ENCODE data around the gene SETD3.

SETD3 gene

DNA sequence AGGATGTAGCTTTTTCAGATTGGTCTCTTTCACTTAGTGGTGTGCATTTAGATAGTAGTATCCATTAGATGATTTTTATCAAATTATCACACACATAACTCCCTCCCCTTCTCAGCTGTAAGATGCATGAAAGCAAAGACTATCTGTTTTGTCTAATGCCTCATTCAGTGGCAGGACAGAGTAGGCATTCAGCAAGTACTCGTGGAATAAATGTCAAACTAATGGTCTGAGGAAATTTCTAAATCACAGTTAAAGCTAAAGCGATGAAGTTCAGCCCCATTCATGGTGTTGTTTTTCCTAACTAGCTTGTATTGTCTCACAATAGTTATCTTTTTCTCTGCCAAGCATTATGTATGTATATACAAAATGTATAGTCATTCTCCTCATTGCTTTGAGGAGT is 16.7 kb upstream of the SETD3 start:
- DNase-seq: no peak

DNA sequence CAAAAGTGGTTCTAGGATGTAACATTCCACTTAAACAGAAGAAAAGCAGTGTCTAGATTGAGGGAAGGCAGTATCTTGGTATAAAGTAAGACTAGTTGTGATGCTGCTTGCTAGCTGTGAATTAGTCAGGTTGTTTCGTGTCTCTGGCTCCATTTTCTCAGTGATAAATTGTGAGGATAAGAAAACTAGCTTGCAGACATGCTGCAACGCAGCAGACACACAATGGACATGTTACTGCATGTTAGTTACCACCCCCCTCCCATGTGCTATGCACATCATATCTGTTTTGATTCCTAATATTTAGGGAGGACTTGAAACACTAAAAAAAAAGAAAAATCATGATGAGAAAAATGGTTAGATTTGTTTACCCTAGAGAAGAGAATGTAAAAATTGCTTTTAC is 3.4 kb upstream of the SETD3 start:
- no peak for DNase-seq

DNA sequence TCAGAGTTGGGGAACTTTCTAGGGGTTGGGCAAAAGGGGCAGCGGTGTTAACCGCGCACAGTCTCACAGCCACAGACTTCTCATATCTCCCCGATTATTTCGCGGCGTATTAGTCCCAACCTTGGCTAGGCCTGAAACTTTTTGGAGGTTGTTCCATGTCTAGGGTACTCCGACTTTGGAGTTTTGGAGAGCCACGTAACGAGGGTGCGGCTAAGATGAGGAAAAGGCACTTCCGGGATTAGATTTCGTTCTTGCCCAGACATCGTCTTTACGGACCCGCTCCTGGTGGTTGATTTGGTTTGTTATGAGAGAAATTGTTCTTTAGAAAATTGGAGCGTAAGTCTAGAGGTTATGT is 1.1 kb upstream of the SETD3 start:
- DNase-seq: no peak

DNA sequence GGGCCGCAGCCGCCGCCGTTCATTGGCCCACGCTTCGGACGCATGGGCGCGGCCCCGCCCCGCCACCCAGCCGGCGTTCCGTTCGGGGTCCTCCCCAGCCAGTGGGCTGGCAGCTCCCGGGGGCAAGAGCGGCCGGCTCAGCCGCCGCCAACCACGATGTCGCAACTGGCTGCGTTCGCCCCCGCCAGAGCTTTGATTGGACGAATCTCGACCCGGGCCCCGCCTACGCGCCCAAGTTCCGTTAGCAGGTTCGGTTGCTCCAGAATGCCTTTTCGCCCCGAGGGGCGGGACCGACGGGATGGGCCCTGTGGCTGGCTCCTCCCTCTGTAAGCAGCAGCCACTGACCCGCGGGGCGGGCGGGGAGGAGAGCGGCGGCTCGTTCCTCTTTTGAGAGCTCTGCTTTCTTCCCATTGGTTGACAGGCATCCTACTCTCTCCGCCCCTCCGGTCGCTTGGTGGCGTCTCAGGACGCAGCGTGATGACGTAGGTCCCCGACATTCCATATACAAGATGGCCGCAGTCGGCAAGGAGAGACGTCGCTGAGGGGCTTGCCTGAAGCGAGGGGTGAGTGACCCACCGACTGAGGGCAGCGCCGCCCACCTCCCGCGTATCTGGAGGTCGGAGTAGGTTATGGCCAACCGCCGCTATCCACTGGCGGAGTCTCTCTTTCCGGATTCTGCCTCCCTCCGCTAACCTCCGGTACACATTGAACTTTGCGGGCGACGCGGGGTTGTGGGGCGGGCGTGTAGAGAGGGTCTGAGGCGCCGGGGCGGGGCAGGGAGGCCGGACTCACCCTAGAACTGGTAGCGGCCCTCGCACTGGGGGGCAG is 472 bp upstream of the SETD3 start, which contains the start of gene CCNK:
Gene CCNK (plus strand): TSS at position 493 of the 828 bp plus-strand sequence. CDS start 11,269 bp downstream, outside the sequence.
- peak; percentile 100 for DNase-seq

DNA sequence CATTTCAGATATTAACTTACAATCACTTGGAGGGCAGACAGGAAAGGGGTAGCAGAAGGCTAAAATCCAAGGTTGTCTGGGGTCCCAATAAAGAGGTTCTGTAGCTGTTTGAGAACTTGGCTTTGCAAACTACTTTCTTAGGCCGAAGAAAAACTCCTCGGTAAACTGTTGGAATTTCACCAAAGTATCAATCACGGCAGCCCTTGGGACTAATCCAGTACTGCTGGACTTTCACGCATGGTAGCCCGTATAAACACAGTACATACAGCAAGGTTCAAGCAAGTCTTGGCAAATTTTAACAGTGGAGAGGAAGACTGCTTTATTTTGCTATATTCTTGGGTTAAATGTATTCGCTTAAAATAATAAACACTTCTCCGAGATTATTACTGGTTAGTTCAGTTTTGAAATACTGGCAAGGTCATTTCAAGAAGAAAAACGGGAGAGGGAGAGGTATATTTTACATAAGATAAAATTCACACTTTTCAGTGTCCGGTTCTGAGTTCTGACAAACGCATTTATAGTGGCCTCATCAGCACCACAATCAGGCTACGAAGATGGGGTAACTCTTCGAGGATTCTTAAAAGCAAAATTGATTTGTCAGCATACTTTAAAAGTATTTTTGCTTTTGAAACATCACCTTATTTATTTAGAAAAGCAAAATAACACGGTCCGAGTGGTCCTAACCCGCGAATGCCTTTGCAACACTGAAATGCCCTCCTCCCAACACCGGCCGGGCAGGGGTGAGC is 1.3 kb downstream of the SETD3 start:
- DNase-seq: no peak

DNA sequence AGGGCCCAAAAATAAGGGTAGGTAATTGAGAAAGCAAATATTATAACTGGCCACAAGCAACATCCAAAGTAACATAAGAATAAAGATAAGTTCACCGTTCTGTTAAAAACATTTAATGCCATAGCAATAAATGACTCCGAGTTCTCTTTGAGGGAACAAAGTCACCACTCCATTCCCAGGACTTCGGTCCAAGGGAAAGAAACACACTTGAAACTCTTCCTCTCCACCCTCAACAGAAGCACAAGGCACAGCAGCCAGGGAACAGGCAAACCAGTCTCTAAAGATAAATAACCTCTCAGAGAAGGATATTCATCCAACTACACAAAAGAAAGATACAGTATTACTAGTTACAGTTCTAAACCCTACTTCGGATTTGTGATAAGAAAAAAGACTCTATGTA is 2.5 kb downstream of the SETD3 start:
- no peak for DNase-seq

DNA sequence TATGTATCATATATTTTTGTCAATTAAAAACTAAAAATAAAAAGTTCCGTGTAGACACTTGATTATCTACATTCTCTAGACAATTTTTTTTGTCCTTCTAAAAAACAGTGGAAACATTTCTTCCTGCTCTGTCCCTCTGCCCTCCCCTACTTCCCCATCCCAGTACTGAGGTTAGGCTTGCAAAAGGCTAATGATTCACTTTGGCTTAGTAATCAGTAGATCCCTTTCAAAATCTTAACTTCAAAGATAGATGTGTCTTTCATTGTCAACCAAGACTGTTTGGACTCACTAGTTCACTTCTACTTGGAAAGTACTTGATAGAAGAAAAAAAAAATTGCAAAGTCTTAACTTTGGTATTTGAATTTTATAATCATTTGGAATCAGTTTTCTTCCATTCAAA is 3.8 kb downstream of the SETD3 start:
- DNase-seq: no peak

DNA sequence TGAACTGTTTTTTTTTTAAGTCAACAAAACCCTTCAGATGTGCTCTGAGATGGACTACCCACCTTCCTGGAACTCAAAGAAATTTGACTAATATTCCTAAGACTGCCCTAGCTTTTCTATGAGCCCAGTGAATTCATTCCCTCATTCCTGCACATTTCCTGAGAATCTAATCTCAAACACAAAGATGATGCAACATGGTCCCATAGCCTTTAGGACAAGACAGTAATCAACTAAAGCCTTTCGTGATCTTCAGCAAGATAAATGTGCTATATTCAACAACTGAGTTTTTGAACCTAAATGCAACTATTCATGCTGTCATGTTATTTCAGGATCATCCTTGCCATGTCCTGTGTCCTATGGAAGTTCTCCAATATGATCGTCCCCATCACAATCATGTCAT is 5.0 kb downstream of the SETD3 start:
- no peak for DNase-seq

DNA sequence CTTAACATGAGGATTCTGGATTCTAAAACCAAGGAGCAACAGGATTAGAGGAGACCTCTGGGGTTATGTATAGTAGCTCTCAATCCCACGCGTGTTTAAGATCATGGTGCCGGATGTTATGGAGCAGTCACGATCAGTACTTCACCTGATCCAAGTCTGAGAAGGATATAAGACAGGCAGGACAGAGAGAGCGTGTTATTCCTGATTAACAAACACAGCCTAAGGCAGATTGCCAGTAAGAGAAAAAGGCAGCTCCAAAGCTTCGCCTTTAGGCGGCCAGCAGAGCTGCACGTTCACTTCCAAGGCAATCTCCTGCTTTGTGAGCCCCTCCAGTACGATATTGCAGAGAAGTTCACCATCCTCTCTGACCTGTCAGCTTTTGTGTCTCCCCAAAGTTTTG is 5.5 kb downstream of the SETD3 start:
- DNase-seq: no peak

DNA sequence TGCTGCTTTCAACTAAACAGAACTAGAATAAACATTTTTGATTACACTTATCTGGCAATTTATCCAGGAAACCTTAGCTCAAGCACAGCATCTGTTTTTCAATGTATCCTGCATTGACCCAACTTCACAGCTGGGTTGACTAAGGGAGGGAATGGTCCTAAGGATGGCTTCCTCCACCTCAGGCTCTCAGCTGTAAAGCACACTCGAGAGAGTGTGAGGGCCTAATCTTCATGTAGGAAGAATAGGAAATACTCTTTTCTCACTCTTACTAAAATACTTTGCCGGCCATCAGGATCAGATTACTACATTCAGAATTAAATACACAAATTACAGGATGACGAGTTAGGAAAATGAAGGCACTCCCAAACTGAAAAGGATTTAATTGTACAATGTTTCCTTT is 7.2 kb downstream of the SETD3 start:
- DNase-seq: no peak

DNA sequence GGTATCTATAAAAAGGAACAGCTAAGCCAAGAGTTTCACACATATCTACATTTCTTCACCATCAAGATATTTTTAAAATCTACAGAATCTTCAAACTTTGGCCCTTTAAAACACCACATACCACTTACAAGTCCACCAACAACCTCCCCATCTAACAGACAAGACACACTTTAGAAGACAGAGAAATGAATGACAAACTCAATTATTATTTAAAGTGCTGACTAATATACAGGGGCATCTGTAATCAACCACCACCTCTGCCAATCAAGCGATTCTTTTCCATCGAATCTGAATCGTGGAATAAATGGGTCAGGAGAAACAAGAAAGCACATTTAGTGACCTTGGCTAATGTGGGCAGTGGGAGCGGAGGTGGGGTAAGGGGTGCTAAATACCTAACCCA is 7.7 kb downstream of the SETD3 start:
- DNase-seq: no peak

DNA sequence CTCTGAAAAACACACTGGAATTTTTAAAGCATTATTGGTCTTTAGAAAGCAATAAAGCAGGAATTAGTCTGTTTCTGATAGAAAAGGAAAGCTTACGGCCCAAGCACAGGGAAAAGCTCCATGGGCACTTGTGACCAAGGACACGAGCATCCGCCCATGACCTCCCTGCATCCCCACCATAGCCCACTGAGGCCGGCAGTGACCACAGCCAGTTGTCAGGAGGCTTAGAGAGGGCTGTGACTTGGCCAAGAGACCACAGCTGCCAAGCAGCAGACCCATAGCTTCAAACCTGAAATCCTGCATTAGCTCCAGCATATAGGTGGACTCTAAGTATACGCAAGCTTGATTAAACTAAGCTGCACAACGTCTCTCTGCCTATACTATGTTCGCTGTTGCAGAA is 8.9 kb downstream of the SETD3 start:
- no peak for DNase-seq

DNA sequence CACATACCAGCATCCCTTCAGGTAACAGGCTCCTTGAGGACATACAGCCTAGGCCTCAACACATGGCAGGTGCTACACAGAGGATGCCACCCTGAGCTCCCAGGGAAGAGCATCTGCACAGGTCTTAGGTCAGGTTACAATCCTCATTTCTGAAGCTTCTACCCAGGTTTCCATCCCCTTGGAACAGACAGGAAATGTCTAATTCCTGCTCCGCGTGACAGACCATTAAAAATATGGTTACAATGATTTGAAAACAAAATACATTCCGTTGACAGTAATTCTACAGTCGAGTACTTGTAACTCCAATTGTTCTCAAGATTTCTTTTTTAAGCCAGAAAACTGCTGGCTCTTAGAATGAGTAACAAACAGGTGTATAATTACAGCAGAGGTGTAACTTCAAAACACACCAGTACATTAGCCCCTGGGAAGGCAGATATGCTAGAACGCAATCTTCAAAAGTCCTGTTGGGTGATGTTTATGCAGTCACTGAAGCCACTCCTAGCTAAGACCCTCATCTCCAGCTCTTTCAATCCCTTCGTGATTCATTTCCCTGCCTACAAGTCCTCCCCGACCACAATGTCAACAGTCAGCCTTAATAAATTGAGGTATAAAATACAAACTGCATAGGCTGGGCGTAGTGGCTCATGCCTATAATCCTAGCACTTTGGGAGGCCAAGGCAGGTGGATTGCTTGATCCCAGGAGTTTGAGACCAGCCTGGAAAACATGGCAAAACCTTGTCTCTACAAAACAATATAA is 11.6 kb downstream of the SETD3 start:
- DNase-seq: no peak

DNA sequence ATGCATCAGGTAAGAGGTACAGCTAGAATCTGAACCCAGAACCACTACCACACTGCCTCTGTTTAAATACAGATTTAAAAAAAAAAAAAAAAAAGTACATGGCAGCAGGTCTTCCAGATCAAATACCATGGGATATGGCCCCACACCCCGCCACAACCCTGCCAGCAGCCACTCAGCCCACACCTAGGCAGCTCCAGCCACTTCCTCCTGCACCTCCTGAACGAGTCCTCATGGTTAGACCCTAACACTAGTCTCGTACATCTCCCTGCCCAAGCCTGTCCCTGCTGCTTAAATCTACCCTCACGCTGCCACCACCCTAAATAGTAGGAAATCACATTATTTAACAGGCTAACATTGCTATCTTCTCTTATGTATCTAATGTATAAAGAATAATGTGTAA is 12.6 kb downstream of the SETD3 start:
- no peak for DNase-seq

DNA sequence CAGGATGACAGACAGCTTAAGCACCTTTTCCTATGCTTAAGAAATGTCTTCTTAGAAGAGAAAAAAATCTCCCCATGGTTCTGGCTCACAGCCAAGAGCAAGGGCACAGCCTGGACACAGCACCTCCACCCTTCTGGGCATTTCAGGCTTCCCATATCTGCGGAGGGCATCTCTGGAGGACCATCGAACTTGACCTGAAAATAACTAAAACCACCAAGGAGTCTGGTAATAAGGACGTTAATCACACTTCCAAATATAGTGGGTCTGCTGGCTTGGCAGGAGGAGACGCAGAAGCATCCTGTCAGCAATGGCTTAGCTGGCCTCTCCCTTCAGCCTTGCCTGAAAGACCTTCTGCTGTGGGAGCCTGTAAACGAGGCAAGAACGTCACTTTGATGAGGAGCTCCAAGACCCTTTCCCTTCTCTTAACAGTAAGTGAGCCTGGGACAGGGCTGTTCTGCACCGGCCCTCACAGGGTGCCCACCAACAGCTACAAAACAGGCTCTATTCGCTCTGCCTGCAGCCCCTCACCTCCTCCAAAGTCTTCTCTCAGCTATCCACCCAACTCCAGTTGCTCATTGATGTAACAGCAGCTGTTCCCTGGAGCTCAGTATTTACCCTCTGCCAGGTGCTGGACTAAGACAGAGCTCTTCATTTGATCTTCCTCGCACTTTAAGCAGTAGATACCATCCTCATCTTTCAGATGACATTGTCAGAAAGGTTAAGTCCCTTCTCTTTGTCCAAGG is 13.2 kb downstream of the SETD3 start:
- no peak for DNase-seq

DNA sequence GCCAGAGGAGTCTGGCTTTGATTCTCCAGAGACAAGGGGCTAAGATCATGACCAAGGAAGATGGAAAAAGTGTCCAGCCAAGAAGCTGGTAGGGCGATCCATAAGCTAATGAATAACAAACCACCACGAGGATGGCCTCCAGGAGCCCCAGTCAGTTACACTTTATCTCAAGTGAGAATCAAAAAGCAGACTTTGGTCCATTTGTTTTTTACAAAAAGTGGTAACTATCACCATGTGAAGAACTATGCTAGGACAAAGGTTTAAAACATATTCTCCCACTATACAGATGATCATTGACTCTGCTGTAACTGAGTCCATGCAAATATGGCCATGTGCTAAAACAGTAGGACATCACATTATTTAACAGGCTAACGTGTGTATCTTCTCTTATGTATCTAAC is 13.9 kb downstream of the SETD3 start:
- no peak for DNase-seq

DNA sequence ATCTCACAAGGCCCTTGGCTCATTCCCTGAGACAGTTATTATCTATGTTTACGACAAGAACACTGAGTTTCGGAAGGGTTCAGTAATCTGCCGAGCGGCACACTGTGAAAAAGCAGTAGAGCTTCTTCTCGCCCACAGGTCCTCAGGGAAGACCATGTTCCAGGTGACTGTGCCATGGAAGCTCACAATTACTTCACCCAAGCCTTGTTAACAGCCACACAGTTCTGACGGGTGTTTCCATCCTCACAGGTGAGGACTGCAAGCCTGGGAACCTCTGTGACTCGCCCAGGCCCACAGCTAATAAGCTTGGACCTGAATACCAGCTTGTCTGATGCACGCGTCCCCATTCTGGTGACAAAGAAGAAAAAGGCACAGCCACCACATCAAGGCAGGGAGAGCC is 15.4 kb downstream of the SETD3 start:
- no peak for DNase-seq

DNA sequence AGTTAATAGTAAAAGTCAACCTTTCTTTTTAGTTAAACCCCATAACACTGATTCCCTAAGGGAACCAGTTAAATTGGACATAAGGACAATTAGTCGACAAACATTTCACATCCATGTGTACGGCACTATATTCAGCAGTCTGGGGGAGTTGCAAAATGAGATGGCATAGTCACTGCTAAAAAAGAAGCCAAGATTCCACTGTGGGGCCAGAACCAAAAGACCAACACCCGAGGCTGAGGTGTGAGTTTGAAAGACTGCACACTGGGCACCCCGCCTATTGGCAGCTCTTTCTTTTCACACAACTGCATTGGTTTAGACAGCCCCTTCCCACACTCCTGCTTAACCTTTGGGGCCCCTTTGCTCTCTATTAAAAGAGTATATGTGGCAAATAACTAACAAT is 16.7 kb downstream of the SETD3 start:
- no peak for DNase-seq

DNA sequence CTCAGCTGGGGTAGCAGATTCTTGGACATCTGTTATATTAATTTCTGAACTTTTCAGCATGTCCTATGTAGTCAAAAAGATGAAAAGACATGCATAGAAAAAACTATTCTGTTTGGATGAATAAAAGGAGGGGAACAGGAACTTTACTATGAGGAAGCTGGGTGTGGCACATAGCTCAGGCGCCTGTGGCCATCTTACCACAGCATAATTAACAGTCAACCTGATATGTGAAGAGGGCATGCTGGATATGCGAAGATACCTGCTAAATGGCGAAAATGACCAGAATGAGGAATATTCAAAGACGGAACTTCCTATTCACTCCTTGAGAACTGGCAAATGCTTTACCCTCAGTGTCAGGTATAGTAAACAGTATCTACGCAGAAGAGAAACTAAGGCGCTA is 18.4 kb downstream of the SETD3 start:
- DNase-seq: no peak

DNA sequence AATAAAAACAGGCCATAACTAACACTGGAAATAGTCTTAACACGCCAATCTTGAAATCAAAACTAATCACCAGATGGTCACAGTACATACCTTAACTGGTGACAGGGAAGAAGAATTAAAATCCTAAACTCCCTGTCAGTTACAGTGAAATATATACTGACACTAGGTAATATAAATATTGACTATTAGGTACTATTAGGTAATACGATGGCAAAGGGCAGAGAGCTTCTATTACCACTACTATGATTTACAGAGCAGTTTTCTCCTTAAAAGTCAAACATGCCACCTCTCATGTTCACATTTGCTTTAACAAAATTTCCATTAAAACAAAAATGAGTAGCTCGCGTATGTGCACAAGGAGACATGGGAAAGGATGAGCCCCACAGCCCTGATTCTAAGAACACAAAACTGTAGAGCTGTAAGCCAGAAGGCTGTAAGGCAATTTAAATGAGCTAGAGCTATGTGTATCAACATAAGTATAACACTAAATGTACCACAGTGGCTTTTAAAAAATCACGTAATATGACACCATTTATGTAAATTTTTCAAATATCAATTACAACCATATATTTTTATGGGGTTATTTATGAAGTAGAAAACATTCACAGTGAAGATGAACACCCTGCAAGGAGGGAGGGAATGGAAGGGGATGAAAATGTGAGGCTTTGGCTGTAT is 19.1 kb downstream of the SETD3 start:
- no peak for DNase-seq

DNA sequence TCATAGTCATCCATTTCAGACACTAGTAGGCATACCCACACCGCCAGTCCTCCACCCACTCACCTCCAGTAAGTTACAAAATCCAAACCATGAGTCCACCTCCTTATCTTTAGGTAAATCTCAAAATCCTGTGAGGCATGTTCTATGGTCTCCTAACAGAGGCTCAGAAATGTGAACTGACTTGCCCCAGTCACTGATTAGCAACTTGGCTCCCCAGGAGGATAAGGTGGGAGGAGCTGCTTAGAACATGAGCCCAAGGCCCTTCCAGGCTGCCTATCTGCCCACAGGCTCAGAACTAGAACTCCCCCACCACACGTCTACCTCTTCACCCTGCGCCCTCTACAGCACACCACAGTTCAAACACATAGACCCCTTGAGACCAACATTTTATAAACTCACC is 19.9 kb downstream of the SETD3 start:
- DNase-seq: no peak

DNA sequence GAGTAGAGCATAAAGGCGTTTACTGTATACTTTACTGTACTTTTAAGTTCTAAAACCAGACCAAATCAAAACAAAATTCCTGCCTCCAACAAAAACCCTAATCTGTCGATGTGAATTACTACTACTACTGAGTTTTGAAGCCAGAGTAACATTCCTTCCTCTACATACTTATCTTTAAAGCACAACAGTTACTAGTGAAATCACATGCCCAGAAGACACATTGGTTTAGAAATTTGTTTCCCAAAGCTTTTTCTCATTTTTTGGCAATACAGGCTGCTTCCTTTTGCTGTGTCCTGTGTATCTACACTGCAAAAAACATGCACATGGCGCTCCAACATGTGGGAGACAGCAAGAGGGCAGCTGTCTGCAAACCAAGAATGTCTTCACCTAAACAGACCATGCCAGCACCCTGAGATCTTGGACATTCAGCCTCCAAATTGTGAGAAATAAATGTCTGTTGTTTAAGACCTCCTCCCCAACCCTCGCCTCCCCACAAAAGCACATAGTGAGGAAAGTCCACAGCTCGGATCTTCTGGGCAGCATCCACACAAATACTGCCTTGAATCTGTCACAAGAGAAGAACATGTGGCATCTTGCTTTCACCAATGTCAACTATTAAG is 21.1 kb downstream of the SETD3 start:
- DNase-seq: no peak
